Motor neuron (in vitro differentiated cells): Measurements from ENCODE around the gene MOB3B. TPM values are rescaled to one million over a fixed set of nuclear protein-coding genes. Genes with fewer than 3 reads are reported as not detected.

Experiments used
- ATAC-seq, 8 experiments: fragments of 200-7000 bp; cut with Tn5 transposase; replicated peaks in 6 of 8; 2 replicates each; pipeline ENCODE4 v1.8.0; 2021; ENCODE audit warnings: mild to moderate bottlenecking in 8 of 8, moderate library complexity in 8 of 8
- H3K27ac ChIP-seq, 2 donors: fragments of 250-450 bp; sonication (Bioruptor Pico); 2 replicates each; pipeline ENCODE4 v1.9.0; 2021; ENCODE audit warnings: antibody characterized with exemption in 2 of 2, mild to moderate bottlenecking in 2 of 2, moderate library complexity in 1 of 2
- H3K4me1 ChIP-seq, 2 donors: fragments of 250-450 bp; sonication (Bioruptor Pico); replicated peaks in 1 of 2; 2 replicates each; pipeline ENCODE4 v1.6.1; 2021; ENCODE audit warnings: antibody characterized with exemption in 2 of 2, mild to moderate bottlenecking in 2 of 2, moderate library complexity in 1 of 2
- H3K4me3 ChIP-seq, 5 donors: fragments of 250-450 bp; sonication (Bioruptor Pico); 2 replicates each; pipeline ENCODE4 v1.9.0; 2021; ENCODE audit warnings: antibody characterized with exemption in 5 of 5, mild to moderate bottlenecking in 5 of 5, moderate library complexity in 4 of 5
- WGBS, 10 experiments: fragments of 450-650 bp; shearing (Covaris generic); methylation state at CpG; one replicate each; pipeline ENCODE4 v1.0.0; 2022; 5-methylcytosine and 5-hydroxymethylcytosine counted together
- in situ Hi-C, 9 experiments: fragments of 400-800 bp; cut with MboI; loops; one replicate each; pipeline ENCODE4 v1.15.0; 2021; ENCODE audit warnings: low sequenced_read_pairs in 9 of 9, low pct_unique_long_range_greater_than_20kb in 2 of 9; ENCODE audit not compliant: unreplicated experiment in 9 of 9
- total RNA-seq, 8 experiments: library from RNA; unstranded; fragments of 300-600 nt; gene quantifications; 2 replicates each; pipeline versions ENCODE4 v1.2.3 to v1.2.4, GENCODE V29; 2022

MOB3B gene
- total RNA-seq, 8 experiments from 2014 or later, result 3.7 to 13.4 (median 5.2) TPM

DNA sequence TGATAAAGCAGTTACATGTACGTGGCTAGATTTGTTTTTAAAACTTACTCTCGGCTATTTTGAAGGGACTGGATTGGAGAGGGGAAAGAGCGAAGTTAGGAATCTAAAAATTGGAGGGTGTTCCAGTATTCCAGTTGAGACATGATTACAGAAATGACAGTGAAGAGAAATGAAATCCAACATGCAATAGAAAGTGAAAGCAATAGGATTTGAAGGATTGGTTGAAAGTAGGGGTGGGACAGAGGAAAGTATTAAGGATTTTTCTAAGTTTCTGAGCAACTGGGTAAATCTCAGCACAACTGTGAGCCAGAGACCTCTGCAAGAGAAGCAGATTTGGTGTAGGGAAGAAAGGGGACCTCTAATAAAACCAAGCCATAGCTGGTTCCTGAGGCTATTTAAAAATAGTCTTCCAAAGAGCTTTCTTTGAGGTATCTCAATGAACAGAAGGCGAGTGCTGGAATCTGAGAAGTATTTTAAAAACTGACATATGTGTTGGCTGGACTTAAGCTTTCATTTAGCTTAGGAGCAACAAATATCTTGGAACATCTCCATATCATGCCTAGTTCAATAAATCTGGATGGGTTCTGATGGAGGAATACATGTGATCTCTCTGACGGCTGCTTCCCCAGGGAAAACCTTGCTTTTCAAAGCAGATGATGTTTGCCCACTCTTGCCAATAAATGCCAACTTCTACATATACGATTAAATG, 115.9 kb downstream of the MOB3B start:
- peaks cover 12 to 13% of the 10 kb centered on the region in 2 donors for H3K4me1 ChIP-seq
- ATAC-seq, result peak in 3 of 8 experiments; percentile 35 to 83 (median 83)
- in situ Hi-C loops, result loop anchor here in 1 of 9 experiments (25.0 kb wide), 1 partner anchor 124 kb away; the partner anchor contains the start of gene MOB3B
- no peak overlapping the region for H3K27ac ChIP-seq
- no peak overlapping the region for H3K4me3 ChIP-seq
- WGBS, 10 experiments, result 0 to 94% (median 77%) methylated on average over 2 to 6 of the region's 6 CpGs

DNA sequence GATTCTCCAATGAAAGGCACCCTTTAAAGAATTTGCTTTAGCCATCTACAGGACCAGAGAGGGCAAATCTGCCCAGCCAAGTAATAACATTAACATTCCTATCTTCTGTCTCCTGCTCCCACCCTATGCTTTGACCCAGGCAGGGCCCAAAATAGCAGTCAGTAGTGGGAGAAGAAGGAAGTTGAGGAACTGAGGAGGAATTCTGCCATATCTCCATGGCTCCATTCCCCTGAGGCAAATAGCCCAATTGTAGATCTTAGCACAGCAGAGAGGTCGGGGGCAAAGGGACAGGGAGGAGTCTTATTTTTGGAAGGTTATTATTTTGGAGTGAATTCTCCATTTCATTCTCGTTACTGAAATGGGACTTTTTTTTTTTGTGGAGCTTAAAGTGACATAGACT, 116.7 kb downstream of the MOB3B start:
- no peak for ATAC-seq
- Histone ChIP-seq H3K4me3 (no peak overlapping the region), H3K27ac (no peak overlapping the region), H3K4me1 (peaks cover 12 to 17% of the 10 kb centered on the region in 2 donors)
- 0 to 96% (median 75%) methylated on average over 1 to 2 of the region's 2 CpGs; no CpG with 5 or more reads in 2 of the 10 experiments for WGBS, 10 experiments
- in situ Hi-C loops, result loop anchor here in 1 of 9 experiments (25.0 kb wide), 1 partner anchor 124 kb away; the partner anchor contains the start of gene MOB3B

DNA sequence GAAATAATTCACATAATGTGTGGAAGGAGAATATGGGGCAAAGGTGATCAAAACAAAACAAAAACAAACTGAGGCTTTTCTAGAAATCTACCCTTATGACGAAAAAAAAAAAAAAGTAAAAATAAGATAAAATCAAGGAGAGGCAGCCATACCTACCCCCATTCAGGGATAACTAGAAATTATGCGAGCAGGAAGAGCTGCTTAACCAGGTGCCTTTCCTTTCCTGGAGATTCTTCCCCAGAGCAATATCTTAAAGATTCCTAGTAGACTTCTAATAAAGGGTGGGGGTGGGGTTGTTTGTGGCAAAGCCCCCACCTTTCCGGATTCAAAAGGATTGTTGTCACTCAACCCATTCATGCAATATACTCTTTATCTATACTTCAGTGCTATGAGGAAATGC, 117.5 kb downstream of the MOB3B start:
- Histone ChIP-seq H3K27ac (no peak overlapping the region), H3K4me3 (no peak overlapping the region), H3K4me1 (peaks cover 12 to 17% of the 10 kb centered on the region in 2 donors)
- WGBS, 10 experiments, result 75 to 100% (median 94%) methylated on average over 1 to 3 of the region's 3 CpGs; no CpG with 5 or more reads in 1 of the 10 experiments
- in situ Hi-C loops, result loop anchor here in 1 of 9 experiments (25.0 kb wide), 1 partner anchor 125 kb away; the partner anchor contains the start of gene MOB3B
- ATAC-seq, result no peak

DNA sequence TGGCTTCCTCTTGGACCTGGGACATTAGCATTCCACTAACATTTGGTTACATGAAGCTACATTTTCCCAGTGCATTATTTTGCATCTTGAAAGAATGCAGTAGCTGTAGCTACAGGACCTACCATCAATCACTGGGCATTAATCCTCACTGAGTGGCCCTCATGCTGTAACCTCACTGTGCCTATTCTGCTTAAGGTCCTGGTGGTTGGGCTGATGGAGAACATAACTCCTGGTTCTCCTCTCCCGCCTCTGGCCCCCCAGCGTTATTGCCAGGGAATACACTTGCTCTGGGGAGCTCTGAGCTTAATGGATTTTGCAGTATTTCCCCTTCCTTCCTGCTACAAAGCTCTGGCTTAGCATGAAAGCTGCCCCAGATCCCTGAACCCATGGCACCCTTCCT, 121.1 kb downstream of the MOB3B start:
- 50% methylated on average over 1 of the region's 2 CpGs; no CpG with 5 or more reads in 8 of the 10 experiments for WGBS, 10 experiments
- peak; percentile 26 to 92 (median 56) for ATAC-seq
- peaks cover 8 to 9% of the 10 kb centered on the region in 2 donors for H3K4me1 ChIP-seq
- in situ Hi-C loops, result loop anchor here in 1 of 9 experiments (25.0 kb wide), 1 partner anchor 129 kb away; the partner anchor contains the start of gene MOB3B
- H3K4me3 ChIP-seq, result no peak overlapping the region
- H3K27ac ChIP-seq, result no peak overlapping the region

DNA sequence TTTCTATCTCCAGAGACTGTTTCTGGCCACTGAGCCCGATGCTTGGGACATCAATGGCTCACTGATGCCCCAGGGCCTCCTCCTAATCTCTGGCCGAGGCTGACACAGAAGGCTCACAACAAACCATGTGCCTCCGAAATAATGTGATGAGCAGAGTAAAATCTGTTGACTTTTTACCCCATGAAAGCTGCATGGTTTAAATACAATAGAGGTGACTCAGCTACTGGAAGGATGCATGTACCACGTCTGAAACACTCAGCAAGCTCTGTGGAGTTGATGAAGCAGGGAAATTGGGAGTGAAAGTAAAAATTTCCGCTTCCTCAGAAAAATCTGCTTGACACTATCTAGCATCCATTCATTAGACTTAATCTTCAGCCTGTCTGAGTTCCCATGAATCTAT, 121.6 kb downstream of the MOB3B start:
- WGBS, 10 experiments, result 25 to 100% (median 89%) methylated on average over 1 to 5 of the region's 5 CpGs; no CpG with 5 or more reads in 4 of the 10 experiments
- Histone ChIP-seq H3K4me1 (peaks cover 8 to 9% of the 10 kb centered on the region in 2 donors), H3K27ac (no peak overlapping the region), H3K4me3 (no peak overlapping the region)
- in situ Hi-C loops, result loop anchor here in 1 of 9 experiments (25.0 kb wide), 1 partner anchor 129 kb away; the partner anchor contains the start of gene MOB3B
- ATAC-seq, result peak in 7 of 8 experiments; percentile 15 to 61 (median 43)

DNA sequence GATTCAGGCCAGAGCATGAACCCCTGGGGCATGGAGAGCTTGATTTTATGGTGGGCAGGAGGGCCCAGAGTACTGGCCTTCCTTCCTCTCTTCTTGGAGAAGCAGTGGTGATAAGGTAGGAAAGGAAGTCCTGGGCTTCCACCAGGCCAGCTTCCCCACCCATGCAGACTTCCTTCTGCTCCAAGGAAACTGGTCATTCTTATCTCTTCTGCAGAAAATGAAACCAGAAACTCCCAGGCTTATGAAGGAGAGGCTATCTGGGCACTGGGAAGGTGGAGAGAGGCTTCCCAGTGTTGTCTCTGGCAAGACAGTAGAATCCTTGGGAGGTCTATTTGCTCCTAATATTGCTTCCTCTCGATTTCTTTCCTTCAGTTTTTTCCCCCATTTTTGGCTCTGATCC, 122.1 kb downstream of the MOB3B start:
- Histone ChIP-seq H3K4me1 (peaks cover 9 to 11% of the 10 kb centered on the region in 2 donors), H3K4me3 (no peak overlapping the region), H3K27ac (no peak overlapping the region)
- ATAC-seq, result peak in 2 of 8 experiments; percentile 50 to 66
- WGBS, 10 experiments, result 0 to 100% (median 67%) methylated on average over 1 of the region's 1 CpG; no CpG with 5 or more reads in 5 of the 10 experiments
- in situ Hi-C loops, result loop anchor here in 1 of 9 experiments (25.0 kb wide), 1 partner anchor 130 kb away; the partner anchor contains the start of gene MOB3B

DNA sequence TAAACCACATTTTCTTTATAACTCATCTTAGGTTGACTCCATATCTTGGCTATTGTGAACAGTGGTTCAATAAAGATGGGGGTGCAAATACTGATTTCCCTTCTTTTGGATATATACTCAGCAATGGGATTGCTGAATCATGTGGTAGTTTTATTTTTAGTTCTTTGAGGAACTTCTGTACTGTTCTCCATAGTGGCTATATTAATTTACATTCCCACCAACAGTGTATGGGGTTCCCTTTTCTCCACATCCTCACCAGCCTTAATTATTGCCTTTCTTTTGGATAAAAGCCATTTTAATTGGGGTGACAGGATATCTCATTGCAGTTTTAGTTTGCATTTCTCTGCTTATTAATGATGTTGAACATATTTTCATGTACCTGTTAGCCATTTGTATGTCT, 125.0 kb downstream of the MOB3B start:
- Histone ChIP-seq H3K27ac (no peak overlapping the region), H3K4me1 (peaks cover 0 to 8% of the 10 kb centered on the region in 2 donors), H3K4me3 (no peak overlapping the region)
- in situ Hi-C loops, result loop anchor here in 1 of 9 experiments (25.0 kb wide), 1 partner anchor 133 kb away; the partner anchor contains the start of gene MOB3B
- ATAC-seq, result no peak

DNA sequence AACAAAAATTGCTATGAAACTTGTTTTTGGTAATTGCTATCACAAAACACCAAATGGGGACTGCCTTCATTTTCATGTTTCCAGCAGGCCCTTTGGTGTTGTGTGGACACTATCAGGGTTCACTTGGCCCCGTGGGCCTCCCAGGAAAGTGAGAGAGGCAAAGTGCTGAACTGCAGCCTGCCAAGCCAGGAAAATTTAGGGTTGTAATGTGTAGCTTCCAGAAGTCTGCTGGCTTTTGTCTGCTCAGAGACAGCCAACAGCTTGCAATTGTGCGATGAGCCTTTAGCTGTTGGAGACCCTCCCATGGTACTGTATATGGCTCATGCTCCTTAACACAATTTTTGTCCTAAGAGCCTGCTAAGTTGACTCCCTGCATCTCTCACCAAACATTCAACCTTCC, 127.0 kb downstream of the MOB3B start:
- Histone ChIP-seq H3K27ac (no peak overlapping the region), H3K4me3 (no peak overlapping the region), H3K4me1 (peaks cover 0 to 3% of the 10 kb centered on the region in 2 donors)
- peak in 1 of 8 experiments; percentile 8 for ATAC-seq
- in situ Hi-C loops, result loop anchor here in 1 of 9 experiments (25.0 kb wide), 1 partner anchor 135 kb away; the partner anchor contains the start of gene MOB3B
- WGBS, 10 experiments, result 20 to 100% (median 70%) methylated on average over 1 to 2 of the region's 2 CpGs; no CpG with 5 or more reads in 2 of the 10 experiments

DNA sequence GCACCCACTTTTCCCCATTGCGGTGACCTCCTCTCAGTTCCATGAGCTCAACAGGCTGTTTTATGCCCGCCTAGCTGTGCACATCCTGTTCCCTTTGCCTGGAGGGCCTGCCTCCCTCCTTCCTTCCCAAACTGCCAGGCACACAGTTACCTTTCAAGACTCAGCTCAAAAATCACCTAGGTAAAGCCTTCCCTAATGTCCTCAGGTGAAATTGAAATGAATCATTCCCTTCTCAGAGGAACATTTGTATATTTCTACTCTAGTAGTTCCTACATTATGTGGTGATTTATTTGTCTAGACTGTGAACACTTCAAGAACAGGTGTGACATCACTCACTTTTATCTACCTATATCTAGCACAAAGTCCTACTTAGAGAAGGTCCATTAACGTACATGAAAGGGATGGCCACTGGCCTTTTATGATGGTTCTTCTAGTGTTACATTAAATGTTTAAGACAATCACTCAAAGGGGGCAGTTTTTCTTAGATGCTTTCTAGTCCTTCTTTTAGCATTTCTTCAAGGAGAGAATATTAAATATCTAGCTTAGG, 129.2 kb downstream of the MOB3B start:
- WGBS, 10 experiments, result 67 to 100% (median 100%) methylated on average over 1 to 3 of the region's 3 CpGs; no CpG with 5 or more reads in 3 of the 10 experiments
- H3K4me1 ChIP-seq, result peaks cover 0 to 9% of the 10 kb centered on the region in 2 donors
- no peak overlapping the region for H3K4me3 ChIP-seq
- ATAC-seq, result no peak
- in situ Hi-C loops, result loop anchor here in 1 of 9 experiments (25.0 kb wide), 1 partner anchor 137 kb away; the partner anchor contains the start of gene MOB3B
- H3K27ac ChIP-seq, result no peak overlapping the region

DNA sequence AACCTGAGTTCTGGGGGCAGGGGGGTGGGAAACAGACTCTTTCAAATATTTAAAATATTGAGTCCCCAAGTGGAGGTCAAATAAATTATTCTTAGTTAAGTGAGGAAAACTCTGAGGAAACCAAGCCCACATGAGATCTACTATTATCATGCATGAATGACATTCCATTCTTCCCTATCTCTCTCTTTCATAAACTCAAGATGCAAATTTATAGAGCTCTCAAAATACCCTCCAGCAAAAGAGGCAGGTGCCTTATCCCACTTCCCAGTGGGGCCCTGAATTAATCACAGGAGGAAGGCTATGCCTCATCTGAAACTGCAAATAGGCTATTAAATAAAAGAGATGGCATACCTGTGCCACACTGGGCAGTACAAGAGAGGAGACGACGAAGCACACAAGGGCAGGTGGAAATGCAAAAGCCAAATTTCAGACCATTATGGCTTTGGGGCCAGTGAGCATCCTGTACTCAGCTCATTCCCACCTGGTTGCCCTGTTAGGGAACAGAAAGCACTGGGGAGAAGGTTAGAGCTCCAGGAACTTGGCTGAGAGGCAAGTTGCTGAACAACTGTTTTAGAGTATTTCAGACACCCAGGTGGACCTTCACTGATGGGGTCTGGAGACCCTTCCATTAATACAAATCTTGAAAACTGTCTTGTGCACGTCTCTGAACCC, 130.5 kb downstream of the MOB3B start:
- no peak overlapping the region for H3K4me3 ChIP-seq
- ATAC-seq, result peak in 2 of 8 experiments; percentile 21 to 51
- H3K4me1 ChIP-seq, result peaks cover 4 to 13% of the 10 kb centered on the region in 2 donors
- in situ Hi-C loops, result no loop called here
- H3K27ac ChIP-seq, result no peak overlapping the region
- 45 to 85% (median 80%) methylated on average over 1 to 3 of the region's 3 CpGs; no CpG with 5 or more reads in 4 of the 10 experiments for WGBS, 10 experiments

DNA sequence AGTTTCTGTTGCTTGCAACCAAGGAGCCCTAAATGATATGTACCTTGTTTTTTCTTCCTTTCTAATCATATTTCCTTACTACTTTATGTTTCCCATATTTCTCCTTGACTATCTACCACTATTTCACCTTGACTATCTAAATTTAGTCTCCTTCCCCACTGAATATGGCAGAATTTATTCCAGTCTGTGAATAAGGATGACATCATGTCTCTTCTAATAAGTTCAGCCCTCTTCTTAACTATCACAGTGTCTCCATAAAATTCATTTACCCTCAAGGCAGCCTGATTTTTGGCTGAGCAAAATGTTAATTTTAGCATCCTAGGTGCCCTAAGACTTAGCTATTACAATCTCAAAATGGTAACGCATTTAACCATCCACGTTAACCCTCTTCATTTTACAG, 133.1 kb downstream of the MOB3B start:
- WGBS, 10 experiments, result 69 to 100% (median 80%) methylated on average over 1 to 2 of the region's 2 CpGs; no CpG with 5 or more reads in 1 of the 10 experiments
- Histone ChIP-seq H3K4me1 (peaks cover 11 to 20% of the 10 kb centered on the region in 2 donors), H3K4me3 (no peak overlapping the region), H3K27ac (no peak overlapping the region)
- peak in 3 of 8 experiments; percentile 36 to 59 (median 51) for ATAC-seq
- in situ Hi-C loops, result no loop called here

DNA sequence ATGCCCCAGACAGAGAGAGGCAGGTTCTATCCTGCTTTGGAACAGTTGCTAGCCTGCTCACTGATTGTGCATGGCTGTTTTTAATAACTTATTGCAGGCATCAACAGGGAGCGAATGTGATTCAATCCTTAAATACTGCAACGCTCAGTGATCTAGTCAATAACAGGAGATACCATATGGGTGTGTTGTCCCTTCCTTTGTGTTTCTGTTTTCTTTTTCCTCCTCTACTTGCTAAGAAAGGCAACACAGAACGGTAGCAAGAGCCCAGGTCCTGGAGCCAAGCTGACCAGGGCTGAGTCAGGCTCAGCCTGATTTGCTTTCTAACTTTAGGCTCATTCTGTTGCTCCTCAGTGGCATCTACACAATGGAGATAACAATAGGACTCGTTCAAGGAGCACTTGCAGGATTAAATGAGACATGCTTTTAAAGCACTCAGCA, 134.1 kb downstream of the MOB3B start:
- ATAC-seq, result peak in 6 of 8 experiments; percentile 38 to 74 (median 68)
- Histone ChIP-seq H3K4me3 (no peak overlapping the region), H3K27ac (no peak overlapping the region), H3K4me1 (peaks cover 16 to 29% of the 10 kb centered on the region in 2 donors)
- in situ Hi-C loops, result no loop called here
- WGBS, 10 experiments, result 11 to 49% (median 42%) methylated on average over 2 to 4 of the region's 4 CpGs; no CpG with 5 or more reads in 5 of the 10 experiments
